Mesothelial cell of epicardium (in vitro differentiated cells): ENCODE data around the gene FLRT2. TPM values are rescaled to one million over a fixed set of nuclear protein-coding genes. Genes with fewer than 3 reads are reported as not detected.
A peak's percentile ranks its signal among the peaks of the same experiment; 100 is the strongest.

ENCODE experiments used
- DNase-seq, 2 experiments: peaks; one replicate each; pipeline ENCODE4 v3.0.0; 2021; ENCODE audit warnings: low spot score in 2 of 2; ENCODE audit not compliant: unreplicated experiment in 2 of 2
- H3K27ac Mint-ChIP-seq: 2 replicates; pipeline ENCODE4 v1.8.0; 2021; ENCODE audit warnings: mixed read lengths
- H3K27me3 Mint-ChIP-seq: 2 replicates; pipeline ENCODE4 v1.8.0; 2021; ENCODE audit warnings: low read depth, mixed read lengths
- H3K36me3 Mint-ChIP-seq: 2 replicates; pipeline ENCODE4 v1.8.0; 2021; ENCODE audit warnings: mixed read lengths
- H3K4me1 Mint-ChIP-seq: 2 replicates; pipeline ENCODE4 v1.8.0; 2021; ENCODE audit warnings: mixed read lengths
- H3K4me3 Mint-ChIP-seq: 2 replicates; pipeline ENCODE4 v1.8.0; 2021; ENCODE audit warnings: mild to moderate bottlenecking, moderate library complexity, mixed read lengths
- H3K9me3 Mint-ChIP-seq: 2 replicates; pipeline ENCODE4 v1.8.0; 2021; ENCODE audit warnings: mixed read lengths
- total RNA-seq: library from RNA; stranded (reverse); gene quantifications from 3 replicates; pipeline ENCODE4 v1.2.1, GENCODE V29; 2021
- TF ChIP-seq, protein P1 (sequence below): fragments of 200-600 bp; sonication (generic); IDR thresholded peaks from one replicate; pipeline ENCODE4 v1.5.0; 2021; ENCODE audit warnings: antibody characterized with exemption; ENCODE audit not compliant: unreplicated experiment

Gene FLRT2, protein sequence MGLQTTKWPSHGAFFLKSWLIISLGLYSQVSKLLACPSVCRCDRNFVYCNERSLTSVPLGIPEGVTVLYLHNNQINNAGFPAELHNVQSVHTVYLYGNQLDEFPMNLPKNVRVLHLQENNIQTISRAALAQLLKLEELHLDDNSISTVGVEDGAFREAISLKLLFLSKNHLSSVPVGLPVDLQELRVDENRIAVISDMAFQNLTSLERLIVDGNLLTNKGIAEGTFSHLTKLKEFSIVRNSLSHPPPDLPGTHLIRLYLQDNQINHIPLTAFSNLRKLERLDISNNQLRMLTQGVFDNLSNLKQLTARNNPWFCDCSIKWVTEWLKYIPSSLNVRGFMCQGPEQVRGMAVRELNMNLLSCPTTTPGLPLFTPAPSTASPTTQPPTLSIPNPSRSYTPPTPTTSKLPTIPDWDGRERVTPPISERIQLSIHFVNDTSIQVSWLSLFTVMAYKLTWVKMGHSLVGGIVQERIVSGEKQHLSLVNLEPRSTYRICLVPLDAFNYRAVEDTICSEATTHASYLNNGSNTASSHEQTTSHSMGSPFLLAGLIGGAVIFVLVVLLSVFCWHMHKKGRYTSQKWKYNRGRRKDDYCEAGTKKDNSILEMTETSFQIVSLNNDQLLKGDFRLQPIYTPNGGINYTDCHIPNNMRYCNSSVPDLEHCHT
- total RNA-seq, result 143 to 150 TPM (median 148 TPM) in 3 replicates

DNA sequence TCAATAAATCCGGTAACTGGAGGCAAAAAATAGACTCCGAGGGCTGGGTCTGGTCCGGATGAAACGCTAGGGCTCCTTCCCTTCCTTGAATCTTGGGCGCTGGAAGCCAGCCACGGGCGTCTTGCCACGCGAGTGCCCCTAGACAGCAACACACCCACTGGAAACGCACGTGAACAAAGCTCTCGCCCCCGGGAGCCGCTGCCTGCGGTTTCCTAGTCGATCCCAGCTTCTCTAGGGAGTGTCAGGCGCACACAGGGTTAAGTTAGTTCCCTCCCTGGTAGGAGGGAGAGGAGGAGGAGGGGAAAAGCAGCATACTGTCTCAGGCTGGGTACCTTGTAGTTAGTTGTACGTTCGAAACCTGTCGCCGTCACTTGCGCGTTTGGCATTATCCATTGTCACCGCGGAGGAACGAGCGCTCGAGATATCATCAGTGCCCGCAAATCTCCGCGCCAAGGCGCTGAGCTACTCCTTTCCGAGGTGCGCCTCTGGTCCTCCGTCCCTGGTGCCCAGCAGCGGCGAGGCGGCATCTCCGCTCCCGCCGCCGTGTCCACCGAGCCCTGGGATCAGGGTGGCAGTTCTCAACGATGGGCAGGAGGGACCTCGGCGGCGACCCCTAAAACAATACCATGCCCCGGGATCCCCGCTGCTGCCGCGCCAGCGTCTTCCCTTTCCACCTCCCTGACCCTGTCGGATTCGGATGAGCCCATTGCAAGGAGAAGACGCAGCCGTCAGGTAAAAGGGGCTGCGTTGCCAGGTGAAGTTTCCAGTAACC is at the start of gene FLRT2:
FLRT2 (plus strand) TSS at position 342 of the 772 bp plus-strand sequence. CDS start 91,371 bp downstream, outside the sequence.
- H3K4me3 Mint-ChIP-seq, result peak within 1 kb of the TSS; percentile 93
- peak within 1 kb of the TSS; percentile 91 for H3K27ac Mint-ChIP-seq
- H3K27me3 Mint-ChIP-seq, result no peaks in the 10 kb centered on the region
- no peaks in the 10 kb centered on the region for H3K9me3 Mint-ChIP-seq
- no peak for DNase-seq
- TF ChIP-seq, protein P1, sequence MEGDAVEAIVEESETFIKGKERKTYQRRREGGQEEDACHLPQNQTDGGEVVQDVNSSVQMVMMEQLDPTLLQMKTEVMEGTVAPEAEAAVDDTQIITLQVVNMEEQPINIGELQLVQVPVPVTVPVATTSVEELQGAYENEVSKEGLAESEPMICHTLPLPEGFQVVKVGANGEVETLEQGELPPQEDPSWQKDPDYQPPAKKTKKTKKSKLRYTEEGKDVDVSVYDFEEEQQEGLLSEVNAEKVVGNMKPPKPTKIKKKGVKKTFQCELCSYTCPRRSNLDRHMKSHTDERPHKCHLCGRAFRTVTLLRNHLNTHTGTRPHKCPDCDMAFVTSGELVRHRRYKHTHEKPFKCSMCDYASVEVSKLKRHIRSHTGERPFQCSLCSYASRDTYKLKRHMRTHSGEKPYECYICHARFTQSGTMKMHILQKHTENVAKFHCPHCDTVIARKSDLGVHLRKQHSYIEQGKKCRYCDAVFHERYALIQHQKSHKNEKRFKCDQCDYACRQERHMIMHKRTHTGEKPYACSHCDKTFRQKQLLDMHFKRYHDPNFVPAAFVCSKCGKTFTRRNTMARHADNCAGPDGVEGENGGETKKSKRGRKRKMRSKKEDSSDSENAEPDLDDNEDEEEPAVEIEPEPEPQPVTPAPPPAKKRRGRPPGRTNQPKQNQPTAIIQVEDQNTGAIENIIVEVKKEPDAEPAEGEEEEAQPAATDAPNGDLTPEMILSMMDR, result no peak
- H3K4me1 Mint-ChIP-seq, result peaks cover 43% of the 10 kb centered on the region
- H3K36me3 Mint-ChIP-seq, result no peaks in the 10 kb centered on the region

DNA sequence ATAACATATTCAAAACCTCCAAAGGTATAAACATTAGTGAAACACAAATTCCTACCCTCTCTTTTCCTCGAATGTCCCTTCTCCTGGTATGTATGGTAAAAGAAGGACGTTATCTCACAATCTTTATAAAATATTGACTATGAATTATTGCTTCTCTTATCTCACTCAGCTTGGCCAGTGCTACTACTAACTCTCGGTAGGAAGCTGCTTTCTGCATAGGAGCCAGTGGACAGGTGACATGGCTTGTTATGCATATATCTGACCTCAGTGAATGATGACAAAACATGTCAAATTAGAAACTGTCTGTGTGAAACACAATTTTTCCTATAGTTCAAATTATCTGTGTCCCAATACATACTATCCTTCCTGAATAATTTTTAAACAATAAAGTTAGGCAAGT is 48.5 kb upstream of the FLRT2 start:
- TF ChIP-seq, protein P1, result no peak
- Mint-ChIP-seq H3K27ac (no peak overlapping the region), H3K36me3 (no peaks in the 10 kb centered on the region), H3K4me3 (no peak overlapping the region), H3K27me3 (no peaks in the 10 kb centered on the region), H3K4me1 (peaks cover 6% of the 10 kb centered on the region), H3K9me3 (peaks cover 12% of the 10 kb centered on the region)
- no peak for DNase-seq

DNA sequence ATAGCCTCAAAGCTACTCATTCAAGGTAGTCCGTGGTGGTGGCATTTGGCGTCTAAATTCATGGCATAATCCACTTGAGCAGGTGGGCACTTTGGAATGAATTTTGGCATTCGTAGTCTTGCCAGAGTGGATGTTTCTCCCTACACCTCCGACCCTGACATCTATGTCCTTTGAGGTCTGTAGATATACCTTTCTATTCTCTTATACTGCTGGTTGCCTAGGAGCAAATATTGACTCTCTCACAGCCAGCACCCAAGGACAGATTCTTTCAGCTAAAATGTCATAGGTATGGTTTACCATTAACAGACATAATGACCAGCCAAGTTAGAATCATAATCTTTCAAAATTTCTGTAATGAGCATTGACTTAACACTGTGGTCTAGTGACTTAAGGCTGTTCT is 47.4 kb upstream of the FLRT2 start:
- peaks cover 6% of the 10 kb centered on the region for H3K4me1 Mint-ChIP-seq
- H3K27me3 Mint-ChIP-seq, result no peaks in the 10 kb centered on the region
- H3K4me3 Mint-ChIP-seq, result no peak overlapping the region
- no peaks in the 10 kb centered on the region for H3K36me3 Mint-ChIP-seq
- no peak for DNase-seq
- H3K27ac Mint-ChIP-seq, result no peak overlapping the region
- TF ChIP-seq, protein P1, result no peak
- peaks cover 12% of the 10 kb centered on the region for H3K9me3 Mint-ChIP-seq

DNA sequence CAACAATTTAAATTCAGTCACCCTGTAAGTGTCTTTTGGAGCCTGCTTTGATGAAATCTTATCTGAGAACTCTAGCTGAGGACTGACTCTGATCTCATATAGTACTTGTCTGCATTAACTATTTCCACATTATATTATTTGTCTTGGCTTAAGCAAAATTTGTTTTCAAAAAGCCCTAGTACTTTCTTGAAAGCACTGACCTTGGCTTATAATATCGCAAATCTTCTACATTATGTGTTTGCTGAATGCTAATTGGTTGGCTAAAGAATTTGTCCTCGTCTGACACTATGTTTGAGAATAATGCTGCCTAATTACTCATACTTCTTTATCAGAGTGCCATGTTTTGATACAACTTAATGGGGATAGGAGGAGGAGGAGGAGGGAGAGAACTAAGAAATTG is 46.9 kb upstream of the FLRT2 start:
- no peaks in the 10 kb centered on the region for H3K27me3 Mint-ChIP-seq
- peaks cover 12% of the 10 kb centered on the region for H3K9me3 Mint-ChIP-seq
- no peak overlapping the region for H3K27ac Mint-ChIP-seq
- no peak for DNase-seq
- TF ChIP-seq, protein P1, result no peak
- H3K36me3 Mint-ChIP-seq, result no peaks in the 10 kb centered on the region
- no peak overlapping the region for H3K4me3 Mint-ChIP-seq
- H3K4me1 Mint-ChIP-seq, result peaks cover 6% of the 10 kb centered on the region

DNA sequence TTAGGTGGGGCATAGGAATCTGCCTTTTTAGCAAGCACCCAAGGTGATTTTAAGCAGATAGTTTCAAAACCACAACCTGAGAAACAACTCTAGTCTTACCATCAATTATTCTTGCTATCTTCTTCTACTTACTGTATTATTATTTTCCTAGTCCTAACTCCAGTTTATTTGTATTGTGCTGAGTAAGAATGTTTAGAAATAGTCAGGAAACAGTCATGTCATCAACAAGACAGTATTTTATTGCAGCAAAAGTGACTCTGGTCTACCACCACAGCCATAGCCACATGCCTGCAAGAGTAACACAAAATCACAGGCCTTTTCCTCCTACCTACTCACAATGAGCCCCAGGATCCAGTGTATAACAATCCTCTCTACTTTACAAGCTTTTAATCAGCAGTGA is 46.3 kb upstream of the FLRT2 start:
- Mint-ChIP-seq H3K27ac (no peak overlapping the region), H3K36me3 (no peaks in the 10 kb centered on the region), H3K4me1 (peaks cover 6% of the 10 kb centered on the region), H3K4me3 (no peak overlapping the region), H3K27me3 (no peaks in the 10 kb centered on the region), H3K9me3 (peaks cover 12% of the 10 kb centered on the region)
- TF ChIP-seq, protein P1, result no peak
- DNase-seq, result no peak
